ENCODE results near the gene BASP1.

- TF ChIP-seq CTCF (IDR thresholded peaks at IDR 0.05) (no peak), POLR2A (IDR thresholded peaks at IDR 0.05) (no peak)
Measured at GRCh38 chr5:17228821-17229291, 11.4 kb downstream of the BASP1 start.
